SK-N-SH treated with all-trans-retinoic acid at 6 μM for 48 hours (cell line): ENCODE results near the gene OTX1.

Experiments used
- ATAC-seq: fragments of 200-7000 bp; cut with Tn5 transposase; 3 replicates; pipeline ENCODE4 v1.9.1; 2020; ENCODE audit warnings: mild to moderate bottlenecking, moderate library complexity
- ARNTL ChIP-seq: fragments of 450-650 bp; formaldehyde crosslinking; IDR thresholded peaks from 2 replicates; pipeline ENCODE4 v1.5.0; 2020; ENCODE audit warnings: low read depth, mild to moderate bottlenecking, moderate library complexity, borderline replicate concordance
- BACH2 ChIP-seq: fragments of 250-450 bp; sonication (Bioruptor Pico); IDR thresholded peaks from 2 replicates; pipeline ENCODE4 v1.9.0; 2021; ENCODE audit warnings: mild to moderate bottlenecking, borderline replicate concordance
- CREB5 ChIP-seq: fragments of 250-450 bp; sonication (Bioruptor Pico); IDR thresholded peaks from 2 replicates; pipeline ENCODE4 v1.5.1; 2020; ENCODE audit warnings: low read depth, mild to moderate bottlenecking, moderate library complexity
- CSDC2 ChIP-seq: fragments of 250-450 bp; sonication (Bioruptor Pico); IDR thresholded peaks from 2 replicates; pipeline ENCODE4 v1.5.0; 2020; ENCODE audit warnings: mild to moderate bottlenecking, moderate library complexity
- ESRRG ChIP-seq: fragments of 250-450 bp; sonication (Bioruptor Pico); IDR thresholded peaks from 2 replicates; pipeline ENCODE4 v1.6.1; 2021; ENCODE audit warnings: mild to moderate bottlenecking
- GLIS3 ChIP-seq: fragments of 250-450 bp; sonication (Bioruptor Pico); IDR thresholded peaks from 2 replicates; pipeline ENCODE4 v1.5.0; 2020; ENCODE audit warnings: mild to moderate bottlenecking, moderate library complexity
- ISL1 ChIP-seq: fragments of 250-450 bp; sonication (Bioruptor Pico); IDR thresholded peaks from 2 replicates; pipeline ENCODE4 v2.1.2; 2022; ENCODE audit warnings: mild to moderate bottlenecking, moderate library complexity
- OSR1 ChIP-seq: fragments of 250-450 bp; sonication (Bioruptor Pico); IDR thresholded peaks from 2 replicates; pipeline ENCODE4 v1.8.0; 2022; ENCODE audit warnings: moderate library complexity, mild to moderate bottlenecking, inconsistent platforms
- PPARA ChIP-seq: fragments of 250-450 bp; sonication (Bioruptor Pico); IDR thresholded peaks from 2 replicates; pipeline ENCODE4 v1.5.0; 2020; ENCODE audit warnings: mild to moderate bottlenecking, borderline replicate concordance
- RARB ChIP-seq: fragments of 250-450 bp; sonication (Bioruptor Pico); IDR thresholded peaks from 2 replicates; pipeline ENCODE4 v1.8.0; 2021; ENCODE audit warnings: mild to moderate bottlenecking, moderate library complexity
- SNAI2 ChIP-seq: fragments of 250-450 bp; sonication (Bioruptor Pico); IDR thresholded peaks from 2 replicates; pipeline ENCODE4 v1.5.0; 2020; ENCODE audit warnings: mild to moderate bottlenecking, moderate library complexity
- TCF4 ChIP-seq: fragments of 250-450 bp; sonication (Bioruptor Pico); IDR thresholded peaks from 2 replicates; pipeline ENCODE4 v1.8.0; 2021; ENCODE audit warnings: mild to moderate bottlenecking, moderate library complexity, borderline replicate concordance
- TOX ChIP-seq: fragments of 250-450 bp; sonication (Bioruptor Pico); IDR thresholded peaks from 2 replicates; pipeline ENCODE4 v1.8.0; 2021; ENCODE audit warnings: mild to moderate bottlenecking, moderate library complexity, borderline replicate concordance
- TSHZ2 ChIP-seq: fragments of 250-450 bp; sonication (Bioruptor Pico); IDR thresholded peaks from 2 replicates; pipeline ENCODE4 v1.5.0; 2020; ENCODE audit warnings: mild to moderate bottlenecking, moderate library complexity
- ZC3H10 ChIP-seq: fragments of 250-450 bp; sonication (Bioruptor Pico); IDR thresholded peaks from 2 replicates; pipeline ENCODE4 v1.5.1; 2021; ENCODE audit warnings: mild to moderate bottlenecking, moderate library complexity
- ZFP3 ChIP-seq: fragments of 250-450 bp; sonication (Bioruptor Pico); IDR thresholded peaks from 2 replicates; pipeline ENCODE4 v1.5.0; 2020; ENCODE audit warnings: mild to moderate bottlenecking, moderate library complexity
- ZFP30 ChIP-seq: fragments of 450-650 bp; formaldehyde crosslinking; IDR thresholded peaks from 2 replicates; pipeline ENCODE4 v1.5.0; 2022; ENCODE audit warnings: mild to moderate bottlenecking, moderate library complexity
- ZNF565 ChIP-seq: fragments of 450-650 bp; formaldehyde crosslinking; conservative IDR thresholded peaks from 2 replicates; pipeline ENCODE4 v1.5.0; 2020; ENCODE audit warnings: low read depth, mild to moderate bottlenecking, moderate library complexity
- ZNF70 ChIP-seq: fragments of 450-650 bp; formaldehyde crosslinking; IDR thresholded peaks from 2 replicates; pipeline ENCODE4 v1.5.0; 2020; ENCODE audit warnings: mild to moderate bottlenecking, moderate library complexity
- ZNF8 ChIP-seq: fragments of 450-650 bp; formaldehyde crosslinking; IDR thresholded peaks from 2 replicates; pipeline ENCODE4 v1.5.0; 2020; ENCODE audit warnings: mild to moderate bottlenecking, moderate library complexity
- TF ChIP-seq, protein P1 (sequence below): fragments of 250-450 bp; sonication (Bioruptor Pico); IDR thresholded peaks from 2 replicates; pipeline ENCODE4 v1.5.1; 2021; ENCODE audit warnings: mild to moderate bottlenecking, moderate library complexity
- TF ChIP-seq, protein P2 (sequence below): fragments of 250-450 bp; sonication (Bioruptor Pico); IDR thresholded peaks from 2 replicates; pipeline ENCODE4 v1.8.0; 2020; ENCODE audit warnings: mild to moderate bottlenecking, moderate library complexity, borderline replicate concordance

Gene OTX1

DNA sequence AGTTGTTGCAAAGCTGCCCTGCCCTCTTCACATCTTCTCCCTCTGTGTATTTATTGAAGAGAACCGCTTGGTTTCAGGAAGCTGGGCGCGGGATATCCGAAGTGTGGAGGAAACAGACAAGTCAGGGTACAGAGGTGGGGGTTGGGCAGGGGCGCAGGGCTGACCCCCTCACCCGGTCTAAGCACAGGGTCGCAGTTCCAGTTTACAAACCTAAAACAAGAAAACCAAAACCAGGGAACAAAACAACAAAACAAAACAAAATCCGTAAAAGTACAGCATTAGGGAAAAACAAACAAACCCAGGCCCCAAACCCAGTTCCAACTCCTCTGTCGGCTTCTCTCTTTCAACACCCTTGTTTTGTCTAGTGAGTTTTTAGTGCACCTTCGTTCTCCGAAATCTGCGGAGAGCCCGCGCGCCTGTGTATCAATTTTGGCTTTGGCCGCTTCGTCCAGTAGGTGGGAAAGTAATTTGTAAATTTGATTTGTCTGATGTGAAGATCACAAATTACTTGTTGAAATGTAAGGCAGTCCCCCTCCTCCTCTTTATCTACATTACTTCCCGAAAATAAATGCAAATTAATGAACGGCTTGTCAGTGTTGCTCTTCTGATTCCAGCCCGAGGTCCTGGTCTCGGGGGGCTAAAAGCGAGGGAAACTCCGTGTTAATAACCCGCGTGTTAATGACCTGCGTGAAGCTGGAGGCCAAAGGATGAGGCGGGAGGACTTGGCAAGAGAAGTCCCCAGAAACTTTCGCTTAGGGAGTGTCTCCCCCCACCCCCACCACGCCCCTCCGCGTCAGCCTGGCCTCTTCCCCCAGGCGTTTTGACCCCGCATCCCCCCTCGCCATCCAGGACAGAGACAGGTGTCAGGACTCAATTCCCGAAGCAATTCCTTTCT lies 6.9 kb downstream of the OTX1 start:
- ATAC-seq = no peak
- TF ChIP-seq CSDC2 (CRISPR knock-in tag) (no peak), TCF4 (no peak), PPARA (CRISPR knock-in tag) (no peak), ISL1 (CRISPR knock-in tag) (no peak), ARNTL (CRISPR knock-in tag) (no peak), SNAI2 (CRISPR knock-in tag) (no peak), ZFP3 (no peak), ZFP30 (no peak), BACH2 (CRISPR knock-in tag) (no peak), TOX (no peak), ZNF565 (no peak), RARB (CRISPR knock-in tag) (no peak), ZC3H10 (CRISPR knock-in tag) (no peak), ZNF8 (CRISPR knock-in tag) (no peak), TSHZ2 (CRISPR knock-in tag) (no peak)

DNA sequence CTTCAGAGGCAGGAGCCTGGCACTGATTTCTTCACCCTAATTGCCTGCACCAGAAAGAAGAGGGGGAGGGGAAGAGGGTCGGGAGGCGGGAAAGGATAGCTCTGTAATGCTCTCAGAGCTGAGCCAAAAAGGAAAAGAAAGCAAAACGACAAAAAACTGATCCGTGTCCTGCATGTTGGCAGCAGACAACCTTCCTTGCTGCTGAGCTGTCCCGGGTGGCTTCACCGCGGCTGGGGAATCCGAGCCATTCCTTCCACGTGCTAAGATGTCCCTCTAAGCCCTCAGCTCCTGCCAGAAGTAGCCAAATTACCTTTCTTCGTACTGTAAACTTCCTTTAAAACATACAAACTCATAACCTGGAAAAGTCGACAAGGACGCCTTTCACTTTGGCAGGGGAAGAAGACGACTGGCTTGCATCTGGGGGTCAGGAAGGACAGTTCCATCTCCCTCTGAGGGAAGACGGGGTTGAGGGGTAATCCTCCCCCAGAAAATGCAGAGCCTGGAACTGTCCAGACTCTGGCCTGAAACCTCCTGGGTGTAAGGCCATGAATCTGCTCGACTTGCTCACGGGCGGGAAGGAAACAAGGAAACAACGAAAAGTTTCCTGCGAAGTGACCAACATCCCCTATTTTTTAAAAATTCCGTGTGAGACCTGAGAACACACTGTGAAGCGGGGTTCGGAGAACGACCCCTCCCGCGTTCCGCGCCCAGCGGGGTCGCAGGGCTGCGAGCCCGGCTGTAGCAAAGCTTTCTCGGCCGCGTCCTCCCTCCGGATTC lies 7.7 kb downstream of the OTX1 start:
- TF ChIP-seq GLIS3 (CRISPR knock-in tag) (no peak), RARB (CRISPR knock-in tag) (no peak), ZNF8 (CRISPR knock-in tag) (no peak), BACH2 (CRISPR knock-in tag) (no peak), TOX (no peak)
- peak; percentile 36 for ATAC-seq

DNA sequence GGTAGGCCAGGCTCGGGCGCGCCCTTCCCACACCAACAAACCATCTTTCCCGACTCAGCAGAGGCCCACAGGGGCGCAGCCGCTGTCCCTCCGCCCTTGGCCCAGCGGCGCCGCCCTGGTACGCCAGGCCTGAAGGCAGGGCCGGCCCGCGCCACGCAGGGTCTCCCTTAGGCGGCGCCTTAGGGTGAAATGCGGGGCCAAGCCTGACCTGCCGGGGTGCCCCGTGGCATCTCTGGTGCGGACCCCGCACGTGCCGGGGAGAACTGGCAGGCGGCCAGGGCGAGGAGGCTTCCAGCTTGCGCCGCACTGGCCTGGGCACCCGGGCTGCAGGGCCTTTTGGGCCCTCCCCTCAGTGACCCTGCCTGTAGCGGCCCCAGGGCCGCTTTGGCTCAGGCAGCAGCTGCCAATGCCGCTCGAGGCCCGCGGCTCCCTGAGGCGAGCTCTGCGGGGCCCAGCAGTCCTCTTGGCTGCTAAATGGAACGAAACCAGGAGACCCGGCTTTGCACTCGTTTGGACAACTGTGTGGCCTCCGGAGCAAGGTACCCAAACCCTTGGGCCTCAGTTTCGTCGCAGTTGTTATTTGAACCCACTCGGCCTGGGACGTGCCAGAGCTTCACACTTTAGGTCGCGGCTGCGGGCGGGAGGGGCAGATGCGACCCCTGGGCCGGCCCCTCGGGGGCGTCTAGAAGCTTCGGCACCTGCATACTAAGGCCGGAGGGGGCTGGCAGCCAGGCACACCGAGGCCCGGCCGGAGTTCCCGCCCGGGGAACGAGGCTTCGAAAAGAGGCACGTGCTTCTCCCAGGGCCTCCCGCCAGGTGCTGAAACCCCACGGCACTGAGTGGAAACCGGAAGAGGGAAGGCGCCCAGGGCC lies 8.5 kb downstream of the OTX1 start:
- TF ChIP-seq ZFP3 = no peak
- TF ChIP-seq TCF4 = no peak
- no peak for TF ChIP-seq ZNF70 (CRISPR knock-in tag)
- no peak for TF ChIP-seq ZNF565
- no peak for TF ChIP-seq ZNF8 (CRISPR knock-in tag)
- TF ChIP-seq CSDC2 (CRISPR knock-in tag) = no peak
- no peak for TF ChIP-seq ARNTL (CRISPR knock-in tag)
- no peak for TF ChIP-seq RARB (CRISPR knock-in tag)
- TF ChIP-seq ESRRG = no peak
- no peak for TF ChIP-seq CREB5
- TF ChIP-seq PPARA (CRISPR knock-in tag) = no peak
- no peak for TF ChIP-seq SNAI2 (CRISPR knock-in tag)
- TF ChIP-seq ZC3H10 (CRISPR knock-in tag) = no peak
- TF ChIP-seq, protein P1, sequence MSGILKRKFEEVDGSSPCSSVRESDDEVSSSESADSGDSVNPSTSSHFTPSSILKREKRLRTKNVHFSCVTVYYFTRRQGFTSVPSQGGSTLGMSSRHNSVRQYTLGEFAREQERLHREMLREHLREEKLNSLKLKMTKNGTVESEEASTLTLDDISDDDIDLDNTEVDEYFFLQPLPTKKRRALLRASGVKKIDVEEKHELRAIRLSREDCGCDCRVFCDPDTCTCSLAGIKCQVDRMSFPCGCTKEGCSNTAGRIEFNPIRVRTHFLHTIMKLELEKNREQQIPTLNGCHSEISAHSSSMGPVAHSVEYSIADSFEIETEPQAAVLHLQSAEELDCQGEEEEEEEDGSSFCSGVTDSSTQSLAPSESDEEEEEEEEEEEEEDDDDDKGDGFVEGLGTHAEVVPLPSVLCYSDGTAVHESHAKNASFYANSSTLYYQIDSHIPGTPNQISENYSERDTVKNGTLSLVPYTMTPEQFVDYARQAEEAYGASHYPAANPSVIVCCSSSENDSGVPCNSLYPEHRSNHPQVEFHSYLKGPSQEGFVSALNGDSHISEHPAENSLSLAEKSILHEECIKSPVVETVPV (CRISPR knock-in tag) = no peak
- TF ChIP-seq TSHZ2 (CRISPR knock-in tag) = no peak
- TF ChIP-seq, protein P2, sequence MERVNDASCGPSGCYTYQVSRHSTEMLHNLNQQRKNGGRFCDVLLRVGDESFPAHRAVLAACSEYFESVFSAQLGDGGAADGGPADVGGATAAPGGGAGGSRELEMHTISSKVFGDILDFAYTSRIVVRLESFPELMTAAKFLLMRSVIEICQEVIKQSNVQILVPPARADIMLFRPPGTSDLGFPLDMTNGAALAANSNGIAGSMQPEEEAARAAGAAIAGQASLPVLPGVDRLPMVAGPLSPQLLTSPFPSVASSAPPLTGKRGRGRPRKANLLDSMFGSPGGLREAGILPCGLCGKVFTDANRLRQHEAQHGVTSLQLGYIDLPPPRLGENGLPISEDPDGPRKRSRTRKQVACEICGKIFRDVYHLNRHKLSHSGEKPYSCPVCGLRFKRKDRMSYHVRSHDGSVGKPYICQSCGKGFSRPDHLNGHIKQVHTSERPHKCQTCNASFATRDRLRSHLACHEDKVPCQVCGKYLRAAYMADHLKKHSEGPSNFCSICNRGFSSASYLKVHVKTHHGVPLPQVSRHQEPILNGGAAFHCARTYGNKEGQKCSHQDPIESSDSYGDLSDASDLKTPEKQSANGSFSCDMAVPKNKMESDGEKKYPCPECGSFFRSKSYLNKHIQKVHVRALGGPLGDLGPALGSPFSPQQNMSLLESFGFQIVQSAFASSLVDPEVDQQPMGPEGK (CRISPR knock-in tag) = no peak
- TF ChIP-seq ISL1 (CRISPR knock-in tag) = no peak
- no peak for TF ChIP-seq OSR1
- peak; percentile 60 for ATAC-seq
